Fibroblast of pulmonary artery (primary cell): ENCODE results near the gene TNS3.
A peak's percentile ranks its signal among the peaks of the same experiment; 100 is the strongest.

Experiments used
- DNase-seq: peaks from one replicate; pipeline ENCODE4 v3.0.0-alpha.2; 2010; ENCODE audit warnings: low read depth
- H3K4me3 ChIP-seq: replicated peaks from 2 replicates; pipeline ENCODE4 v1.5.1; 2011; ENCODE audit warnings: low read depth, mild to moderate bottlenecking, control low read depth, low read length, moderate library complexity
- TF ChIP-seq, protein P1 (sequence below): IDR thresholded peaks from 2 replicates; pipeline ENCODE4 v1.5.1; 2011; ENCODE audit warnings: mild to moderate bottlenecking, control low read depth, low read length, inconsistent platforms; ENCODE audit errors: missing control alignments

The TNS3 gene

DNA sequence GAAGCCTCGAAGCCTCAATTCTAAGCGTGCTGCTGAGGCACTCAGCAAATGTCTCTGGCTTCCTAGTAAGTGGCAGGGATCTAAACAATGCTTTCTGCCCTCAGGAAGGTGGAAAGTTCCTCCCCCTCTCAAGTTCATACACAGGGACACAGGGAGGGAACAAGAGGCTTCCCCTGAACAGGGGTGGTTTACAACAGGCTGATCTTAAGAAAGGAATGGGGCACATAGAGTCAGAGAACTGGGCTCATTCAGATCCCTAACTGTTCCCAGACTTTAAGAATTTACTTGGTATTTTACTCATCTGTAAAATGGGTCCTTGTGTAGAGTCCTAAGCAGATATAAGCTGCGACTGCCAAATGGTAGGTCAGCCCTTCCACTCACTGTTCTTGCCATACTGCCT, 2.5 kb downstream of the TNS3 start:
- H3K4me3 ChIP-seq: no peak overlapping the region
- TF ChIP-seq, protein P1, sequence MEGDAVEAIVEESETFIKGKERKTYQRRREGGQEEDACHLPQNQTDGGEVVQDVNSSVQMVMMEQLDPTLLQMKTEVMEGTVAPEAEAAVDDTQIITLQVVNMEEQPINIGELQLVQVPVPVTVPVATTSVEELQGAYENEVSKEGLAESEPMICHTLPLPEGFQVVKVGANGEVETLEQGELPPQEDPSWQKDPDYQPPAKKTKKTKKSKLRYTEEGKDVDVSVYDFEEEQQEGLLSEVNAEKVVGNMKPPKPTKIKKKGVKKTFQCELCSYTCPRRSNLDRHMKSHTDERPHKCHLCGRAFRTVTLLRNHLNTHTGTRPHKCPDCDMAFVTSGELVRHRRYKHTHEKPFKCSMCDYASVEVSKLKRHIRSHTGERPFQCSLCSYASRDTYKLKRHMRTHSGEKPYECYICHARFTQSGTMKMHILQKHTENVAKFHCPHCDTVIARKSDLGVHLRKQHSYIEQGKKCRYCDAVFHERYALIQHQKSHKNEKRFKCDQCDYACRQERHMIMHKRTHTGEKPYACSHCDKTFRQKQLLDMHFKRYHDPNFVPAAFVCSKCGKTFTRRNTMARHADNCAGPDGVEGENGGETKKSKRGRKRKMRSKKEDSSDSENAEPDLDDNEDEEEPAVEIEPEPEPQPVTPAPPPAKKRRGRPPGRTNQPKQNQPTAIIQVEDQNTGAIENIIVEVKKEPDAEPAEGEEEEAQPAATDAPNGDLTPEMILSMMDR: no peak
- DNase-seq: no peak

DNA sequence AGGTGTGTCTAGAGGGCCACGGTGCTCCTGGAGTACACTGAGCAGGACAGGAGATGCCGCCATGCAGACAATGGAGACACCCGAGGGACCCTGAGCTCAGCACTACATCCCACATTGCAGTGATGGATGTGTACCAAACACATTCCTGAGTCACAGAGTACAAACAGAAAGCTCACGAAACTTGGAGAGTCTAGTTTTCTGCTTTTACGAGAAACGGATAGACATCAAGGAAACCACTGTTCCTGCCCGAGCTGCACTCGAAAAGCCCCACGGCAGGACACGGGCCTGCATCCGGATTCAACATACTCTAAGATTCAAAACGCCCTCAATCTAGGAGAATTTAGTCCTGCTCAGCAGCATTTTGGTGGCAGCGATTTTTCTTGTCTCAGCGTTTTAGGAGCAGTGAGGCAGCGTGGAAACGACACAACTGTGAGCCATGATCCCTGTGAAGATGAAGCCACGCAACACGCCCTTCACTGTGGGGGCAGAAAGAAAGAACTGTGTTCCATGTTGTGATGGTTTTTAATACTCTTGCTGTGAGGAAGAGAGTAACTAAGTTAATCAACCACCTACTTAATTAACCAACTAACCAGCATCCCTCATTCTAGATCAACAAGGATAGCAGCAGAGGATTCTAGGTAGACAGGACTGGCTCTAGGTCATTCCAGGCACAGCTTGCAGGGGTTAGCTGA, 3.2 kb downstream of the TNS3 start:
- DNase-seq: peak; percentile 54
- TF ChIP-seq, protein P1: no peak
- no peak overlapping the region for H3K4me3 ChIP-seq

DNA sequence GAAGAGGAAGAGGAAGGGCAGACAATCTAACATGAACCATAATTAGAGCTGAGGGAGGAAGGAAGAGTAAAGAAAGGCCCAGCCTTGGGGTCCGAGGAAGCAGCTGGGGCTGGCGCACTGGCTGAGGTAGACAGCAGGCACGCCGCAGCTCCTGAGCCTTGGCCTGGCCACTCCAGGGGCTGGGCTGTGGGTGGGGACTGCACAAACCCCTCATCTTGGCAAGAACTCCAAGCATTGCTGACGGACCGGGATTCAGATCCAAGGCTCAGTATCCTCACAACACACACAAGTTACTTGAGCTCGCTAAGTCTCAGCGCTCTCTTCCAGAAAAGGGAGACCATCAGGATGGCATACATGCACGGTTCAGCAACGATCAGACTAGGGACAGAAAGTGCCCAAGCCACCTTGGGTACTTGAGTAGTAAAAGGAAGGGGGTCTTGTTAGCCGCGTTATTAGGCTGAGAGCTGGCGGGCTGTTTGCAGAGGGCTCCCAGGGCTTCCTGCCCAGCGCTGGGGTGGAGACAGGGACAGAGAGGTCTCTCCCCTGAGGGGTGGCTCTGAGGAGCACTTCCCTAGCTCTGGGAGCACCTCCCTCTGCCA, 4.5 kb downstream of the TNS3 start:
- TF ChIP-seq, protein P1: no peak
- no peak for DNase-seq
- no peak overlapping the region for H3K4me3 ChIP-seq

DNA sequence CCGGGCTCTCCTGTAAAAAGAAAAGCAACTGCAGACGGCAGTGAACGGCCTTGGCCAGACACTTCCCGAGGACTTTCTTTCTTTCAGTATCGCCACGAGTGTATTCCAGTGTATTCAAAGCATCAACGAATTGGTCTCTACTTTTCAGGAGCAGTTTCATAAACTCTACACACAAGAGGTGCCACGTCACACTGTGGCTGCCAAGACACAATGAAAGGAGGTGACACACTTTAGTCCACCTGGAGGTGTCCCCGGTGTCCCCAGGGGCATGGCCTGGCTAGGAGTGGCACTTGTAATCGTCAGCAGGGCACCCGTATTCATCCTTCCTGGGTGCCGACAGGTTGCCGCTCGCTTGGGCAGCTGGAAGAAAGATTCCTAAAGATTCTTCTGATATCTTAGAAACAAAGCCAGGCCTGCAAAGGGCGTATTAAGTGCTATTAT, 5.0 kb downstream of the TNS3 start:
- no peak overlapping the region for H3K4me3 ChIP-seq
- no peak for DNase-seq
- TF ChIP-seq, protein P1: no peak

DNA sequence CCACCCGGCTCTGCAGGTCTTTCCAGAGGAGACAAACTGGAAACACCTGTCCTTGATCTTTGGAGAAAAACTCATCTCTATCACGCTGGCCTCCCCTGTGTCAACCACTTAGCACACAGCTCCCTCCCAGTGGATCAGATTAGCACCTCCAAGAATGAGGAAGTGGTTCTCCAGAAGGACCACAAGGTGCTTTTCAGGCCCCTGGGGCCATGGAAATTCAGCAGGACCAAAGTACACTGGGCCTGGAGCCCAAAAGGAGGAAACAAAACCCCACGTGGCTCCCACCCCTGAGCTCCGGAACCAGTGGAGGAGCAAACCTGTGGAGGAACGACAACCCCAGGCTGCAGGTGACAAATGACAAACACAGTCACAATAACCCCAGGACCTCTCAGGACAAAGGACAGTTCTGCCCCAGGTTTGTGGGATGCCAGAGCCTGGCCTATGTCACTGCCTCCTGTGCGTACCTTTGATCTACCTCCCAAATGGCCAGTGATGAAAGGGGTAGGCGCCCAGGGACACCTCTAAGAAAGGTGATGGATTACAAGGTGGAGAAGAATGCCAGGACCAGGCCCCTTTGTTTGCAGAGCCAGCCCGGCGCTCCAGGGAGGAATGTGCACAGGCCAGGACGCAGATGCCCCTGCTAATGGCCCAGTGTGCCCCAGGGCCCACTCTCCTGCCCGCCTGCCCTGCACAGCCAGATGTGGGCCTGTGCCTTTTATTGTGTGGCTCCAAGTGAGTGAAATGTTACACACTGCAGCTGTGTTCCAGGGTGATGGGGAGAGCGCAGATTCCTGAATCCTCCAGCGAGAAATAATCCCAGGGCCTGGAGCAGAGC, 5.7 kb downstream of the TNS3 start:
- TF ChIP-seq, protein P1: no peak
- DNase-seq: peak; percentile 55
- H3K4me3 ChIP-seq: no peak overlapping the region

DNA sequence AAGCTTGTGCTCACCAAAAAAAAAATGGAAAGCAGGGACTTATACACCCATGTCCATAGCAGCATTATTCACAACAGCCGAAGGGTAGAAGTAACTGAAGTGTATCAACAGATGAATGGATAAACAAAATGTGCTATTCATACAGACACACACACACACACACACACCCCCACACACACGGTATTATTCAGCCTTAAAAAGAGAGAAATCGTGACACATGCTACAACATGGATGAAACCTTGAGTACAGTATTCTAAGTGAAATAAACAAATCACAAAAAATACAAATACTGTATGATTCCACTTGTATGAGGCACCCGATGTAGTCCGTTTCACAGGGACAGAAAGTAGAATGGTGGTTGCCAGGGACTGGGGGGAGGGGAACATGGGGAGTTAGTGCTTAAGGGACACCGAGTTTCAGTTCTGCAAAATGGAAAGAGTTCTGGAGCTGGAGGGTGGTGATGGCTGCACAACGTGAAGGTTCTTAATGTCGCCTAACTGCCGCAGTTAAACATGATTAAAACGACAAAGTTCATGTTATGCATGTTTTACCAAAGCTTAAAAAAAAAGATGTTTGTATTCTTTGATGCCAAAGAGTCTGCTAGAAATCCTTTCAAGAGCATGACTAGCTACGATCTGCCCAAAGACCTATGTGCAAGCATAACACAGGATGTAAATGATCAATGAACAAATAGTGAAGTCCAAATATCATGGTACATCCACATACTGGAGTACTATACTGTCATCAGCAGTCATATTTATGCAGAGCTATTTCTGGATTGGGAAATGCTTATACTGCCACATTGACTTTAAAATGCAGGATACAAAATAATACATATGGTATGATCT, 7.2 kb downstream of the TNS3 start:
- TF ChIP-seq, protein P1: no peak
- DNase-seq: no peak
- H3K4me3 ChIP-seq: no peak overlapping the region
